ENCODE data around the gene DGKQ. TPM values are rescaled to one million over a fixed set of nuclear protein-coding genes. Genes with fewer than 3 reads are reported as not detected.

The DGKQ gene
- total RNA-seq, 1 donor from 2014 or later, result 14.4 TPM

Other genes with a start within 250 kb of the DGKQ start
- gene CPLX1, start 147.4 kb downstream of the DGKQ start, total RNA-seq, result 0.64 and 0.74 TPM in 2 replicates
- 123 and 125 TPM in 2 replicates for gene GAK, start 41.3 kb downstream of the DGKQ start, total RNA-seq
- gene TMEM175, start 41.1 kb downstream of the DGKQ start, total RNA-seq, result 11.8 and 12.9 TPM in 2 replicates
- gene IDUA, start 13.5 kb upstream of the DGKQ start, total RNA-seq, result 23.6 and 25.5 TPM in 2 replicates
- 0.23 TPM in 1 of 2 replicates, not detected in the other for gene SLC26A1, start 19.8 kb upstream of the DGKQ start, total RNA-seq
- gene FGFRL1, start 38.1 kb upstream of the DGKQ start, total RNA-seq, result 17.5 TPM in 2 replicates
- 0.62 and 0.85 TPM in 2 replicates for gene RNF212, start 140.0 kb upstream of the DGKQ start, total RNA-seq
- gene SPON2, start 199.0 kb upstream of the DGKQ start, total RNA-seq, result 26.1 and 26.7 TPM in 2 replicates

All from activated T-helper 2 cell treated with anti-CD3 and anti-CD28 coated beads, Interferon-gamma antibody, Interleukin-2, Interleukin-4, amounts not matched to agents 10 μg/mL and 5 μg/mL and 100 μg/mL, durations not matched to agents 14 hours and 24 hours and 36 hours (primary cell).